22Rv1 (cell line): ENCODE results near the gene HSPA14.

Experiments
- H3K27ac ChIP-seq: fragments of 450-650 bp; 2 replicates; pipeline ENCODE4 v1.5.1; 2017
- ZFX ChIP-seq: fragments of 450-650 bp; IDR thresholded peaks from 2 replicates; pipeline ENCODE4 v1.6.1; 2017; ENCODE audit warnings: antibody characterized with exemption, borderline replicate concordance
- TF ChIP-seq, protein P1 (sequence below): fragments of 450-650 bp; IDR thresholded peaks from 2 replicates; pipeline ENCODE4 v1.5.1; 2017; ENCODE audit warnings: mild to moderate bottlenecking

HSPA14 gene

DNA sequence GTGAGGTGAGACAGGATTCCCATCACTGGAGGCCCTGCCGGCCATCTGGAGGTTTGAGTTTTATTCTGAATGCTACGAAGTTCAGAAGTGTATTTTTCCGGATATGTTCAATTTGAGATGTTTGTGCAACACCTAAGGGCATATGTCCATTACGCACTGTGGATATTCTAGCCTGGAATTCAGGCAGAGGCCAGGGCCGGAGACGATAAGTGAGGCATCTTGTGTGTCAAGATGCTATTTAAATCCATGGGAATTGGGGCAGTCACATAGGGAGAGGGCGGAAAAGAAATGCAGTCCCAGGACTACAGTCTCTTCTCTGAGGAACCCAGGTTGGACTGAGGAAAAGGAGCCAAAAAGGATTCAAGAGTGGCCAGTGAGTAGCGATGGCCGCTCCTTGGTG, 38.7 kb downstream of the HSPA14 start:
- TF ChIP-seq ZFX = no peak
- TF ChIP-seq, protein P1, sequence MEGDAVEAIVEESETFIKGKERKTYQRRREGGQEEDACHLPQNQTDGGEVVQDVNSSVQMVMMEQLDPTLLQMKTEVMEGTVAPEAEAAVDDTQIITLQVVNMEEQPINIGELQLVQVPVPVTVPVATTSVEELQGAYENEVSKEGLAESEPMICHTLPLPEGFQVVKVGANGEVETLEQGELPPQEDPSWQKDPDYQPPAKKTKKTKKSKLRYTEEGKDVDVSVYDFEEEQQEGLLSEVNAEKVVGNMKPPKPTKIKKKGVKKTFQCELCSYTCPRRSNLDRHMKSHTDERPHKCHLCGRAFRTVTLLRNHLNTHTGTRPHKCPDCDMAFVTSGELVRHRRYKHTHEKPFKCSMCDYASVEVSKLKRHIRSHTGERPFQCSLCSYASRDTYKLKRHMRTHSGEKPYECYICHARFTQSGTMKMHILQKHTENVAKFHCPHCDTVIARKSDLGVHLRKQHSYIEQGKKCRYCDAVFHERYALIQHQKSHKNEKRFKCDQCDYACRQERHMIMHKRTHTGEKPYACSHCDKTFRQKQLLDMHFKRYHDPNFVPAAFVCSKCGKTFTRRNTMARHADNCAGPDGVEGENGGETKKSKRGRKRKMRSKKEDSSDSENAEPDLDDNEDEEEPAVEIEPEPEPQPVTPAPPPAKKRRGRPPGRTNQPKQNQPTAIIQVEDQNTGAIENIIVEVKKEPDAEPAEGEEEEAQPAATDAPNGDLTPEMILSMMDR = no peak
- H3K27ac ChIP-seq = no peak overlapping the region; the same call in 1 of the 2 replicates

DNA sequence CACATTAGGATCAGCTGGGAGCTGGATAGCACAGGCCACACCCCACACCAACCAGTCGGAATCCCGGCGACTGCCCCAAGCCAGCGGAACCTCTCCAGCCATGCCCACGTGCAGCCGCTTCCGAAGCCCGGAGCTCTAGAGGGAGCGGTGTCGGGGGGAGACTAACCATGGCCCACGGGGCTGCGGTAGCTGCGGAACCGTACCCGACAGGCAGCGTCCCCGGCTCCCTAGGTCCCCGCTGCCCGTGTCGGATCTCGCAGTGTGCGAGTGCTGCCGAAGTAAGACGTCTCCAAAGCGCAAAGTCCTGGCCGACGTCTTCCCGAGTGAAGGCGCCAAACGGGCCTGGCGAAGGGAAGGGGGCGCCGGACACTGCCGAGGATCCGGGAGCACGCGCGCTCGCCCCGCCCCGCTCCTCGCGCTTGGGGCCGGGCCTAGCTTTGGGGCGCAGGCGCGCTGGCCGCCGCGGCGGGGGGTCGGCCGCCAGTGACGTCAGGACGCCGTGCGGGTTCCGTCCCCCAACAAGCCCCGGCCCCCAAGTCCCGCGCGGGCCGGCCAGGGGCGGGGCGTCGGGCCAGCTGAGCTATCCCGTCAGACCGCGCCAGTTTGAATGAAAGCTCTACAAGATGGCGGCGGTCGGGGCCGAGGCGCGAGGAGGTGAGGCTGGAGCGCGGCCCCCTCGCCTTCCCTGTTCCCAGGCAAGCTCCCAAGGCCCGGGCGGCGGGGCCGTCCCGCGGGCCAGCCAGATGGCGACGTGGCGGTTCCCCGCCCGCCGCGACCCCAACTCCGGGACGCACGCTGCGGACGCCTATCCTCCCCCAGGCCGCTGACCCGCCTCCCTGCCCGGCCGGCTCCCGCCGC, 40.4 kb downstream of the HSPA14 start, which contains the start of gene SUV39H2:
Gene SUV39H2 (plus strand): TSS at position 601 of the 858 bp plus-strand sequence. CDS start 23 bp downstream, at position 624.
- TF ChIP-seq ZFX = no peak
- TF ChIP-seq, protein P1 = no peak
- peak within 1 kb of the TSS; percentile 95 for H3K27ac ChIP-seq

DNA sequence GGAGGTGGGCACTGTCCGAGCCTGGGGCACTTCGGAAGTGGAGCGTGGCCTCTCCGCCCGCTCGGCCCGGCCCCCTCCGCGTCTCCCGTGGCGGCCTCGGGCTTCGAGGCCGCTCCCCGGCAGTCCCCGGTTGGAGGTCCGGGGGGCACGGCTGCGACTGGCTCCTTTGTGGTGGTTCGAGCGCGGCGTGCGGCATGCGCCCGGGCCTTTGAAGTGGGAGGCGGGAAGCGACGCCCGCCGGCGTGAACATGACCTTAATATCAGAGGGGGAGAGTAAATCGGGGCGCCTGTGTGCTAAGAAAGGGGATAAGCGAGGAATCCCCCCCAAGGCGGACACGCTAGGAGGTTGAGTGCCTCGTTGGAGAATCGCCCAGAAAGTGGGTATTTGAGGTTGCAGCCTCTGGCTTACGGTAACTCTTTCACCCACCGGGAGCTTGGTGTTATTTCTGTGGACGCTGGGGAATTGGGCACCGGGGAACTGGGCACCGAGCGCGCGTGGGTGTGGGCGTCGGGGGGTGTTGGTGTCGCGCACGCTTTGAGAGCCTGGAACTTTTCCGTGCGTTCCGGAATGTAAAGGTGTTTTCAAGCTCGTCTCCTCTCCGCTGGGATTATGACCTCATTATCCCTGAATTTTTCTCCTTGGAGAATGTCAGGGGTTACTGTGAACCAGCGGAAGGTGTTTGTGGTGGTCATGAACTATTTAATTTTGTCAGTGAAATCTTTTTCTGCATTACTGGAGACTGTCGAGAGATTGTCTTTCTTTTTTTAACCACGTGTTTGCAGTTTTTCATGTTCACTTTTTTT, 41.2 kb downstream of the HSPA14 start:
- TF ChIP-seq ZFX = no peak
- TF ChIP-seq, protein P1 = no peak
- H3K27ac ChIP-seq = peak overlapping the region; percentile 95

DNA sequence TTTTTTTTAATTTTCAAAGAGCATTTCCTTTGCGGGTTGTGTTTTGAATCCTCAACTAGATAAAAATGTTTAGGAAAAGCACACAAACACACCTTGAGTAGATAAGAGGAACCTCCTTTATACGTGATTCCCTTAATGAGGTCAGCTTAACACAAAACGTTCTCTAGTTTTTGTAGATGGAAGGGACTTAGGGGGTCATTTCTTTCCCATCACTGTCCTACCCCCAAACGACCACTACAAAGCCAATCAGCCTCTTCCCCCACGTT, 41.8 kb downstream of the HSPA14 start:
- no peak for TF ChIP-seq ZFX
- TF ChIP-seq, protein P1 = no peak
- peak overlapping the region; percentile 95 for H3K27ac ChIP-seq

DNA sequence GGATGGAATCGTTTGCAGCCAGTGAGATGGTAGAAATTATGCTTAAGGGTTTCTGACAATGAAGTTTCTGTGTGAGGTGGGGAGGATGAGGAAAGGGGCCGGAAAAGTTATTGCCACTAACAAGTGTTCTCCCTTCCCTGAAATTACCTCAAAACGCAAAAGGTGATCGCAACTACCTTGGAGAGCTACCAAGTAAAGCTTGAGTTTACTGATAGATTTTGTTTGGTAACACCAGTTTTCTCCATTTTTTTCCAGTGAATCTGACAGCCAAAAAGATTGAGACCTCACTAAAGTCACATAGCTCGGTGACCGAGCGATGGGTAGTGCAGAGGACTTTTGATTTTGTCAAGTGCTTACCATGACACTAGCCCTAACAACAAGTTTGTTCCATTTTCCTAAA, 42.1 kb downstream of the HSPA14 start:
- H3K27ac ChIP-seq = no peak overlapping the region

DNA sequence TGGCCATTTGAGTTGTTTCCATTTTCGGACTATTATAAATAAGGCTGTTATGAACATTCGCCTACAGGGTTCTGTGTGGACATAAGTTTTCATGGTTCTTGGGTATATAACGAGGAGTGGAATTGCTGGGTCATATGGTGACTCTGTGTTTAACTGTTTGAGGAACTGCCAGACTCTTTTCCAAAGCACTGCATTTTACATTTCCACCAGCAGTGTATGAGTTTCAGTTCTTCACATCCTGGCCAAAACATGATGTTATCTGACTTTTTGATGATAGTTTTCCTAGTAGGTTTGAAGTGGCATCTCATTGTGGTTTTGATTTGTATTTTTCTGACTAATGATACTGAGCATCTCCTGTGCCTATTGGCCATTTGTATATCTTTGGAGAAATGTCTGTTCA, 46.0 kb downstream of the HSPA14 start:
- no peak overlapping the region for H3K27ac ChIP-seq
- TF ChIP-seq, protein P1 = no peak
- no peak for TF ChIP-seq ZFX

More for the DNA sequence above, 42.1 kb downstream of the HSPA14 start:
- TF ChIP-seq, protein P1 = no peak
- TF ChIP-seq ZFX = no peak

DNA sequence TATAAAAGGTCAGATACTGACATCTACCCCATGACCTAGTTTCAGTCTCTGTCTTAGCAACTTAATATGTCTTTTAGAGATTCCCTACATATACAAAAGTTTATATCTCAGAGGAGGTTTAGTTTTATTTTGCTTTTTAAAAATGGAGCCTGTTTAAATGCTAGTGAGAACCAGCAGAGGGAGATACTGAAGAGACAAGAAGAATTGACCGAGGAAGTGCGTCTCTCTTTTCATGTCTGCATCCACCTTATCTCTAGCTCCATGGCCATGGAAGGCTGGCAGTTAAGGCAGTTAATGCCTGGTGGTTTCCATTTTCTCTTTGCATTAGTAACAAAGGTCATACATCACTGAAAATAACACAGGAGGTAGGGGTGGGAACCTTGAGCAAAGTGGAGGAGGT, 51.2 kb downstream of the HSPA14 start:
- no peak for TF ChIP-seq ZFX
- TF ChIP-seq, protein P1 = 0 out of 2 replicates have a peak, but pooled peaks have one; percentile 10
- H3K27ac ChIP-seq = no peak overlapping the region
